ENCODE measurements around the gene FAM229A.
"Not testable (repeated sequence)": the region's sequence is repeated elsewhere in the genome, so short reads cannot be mapped to it uniquely, and the experiment has no call there.

FAM229A gene

GRCh38 chr1:32376199-32376598 is 13.9 kb upstream of the FAM229A start:
- no peak for DNase-seq

DNA sequence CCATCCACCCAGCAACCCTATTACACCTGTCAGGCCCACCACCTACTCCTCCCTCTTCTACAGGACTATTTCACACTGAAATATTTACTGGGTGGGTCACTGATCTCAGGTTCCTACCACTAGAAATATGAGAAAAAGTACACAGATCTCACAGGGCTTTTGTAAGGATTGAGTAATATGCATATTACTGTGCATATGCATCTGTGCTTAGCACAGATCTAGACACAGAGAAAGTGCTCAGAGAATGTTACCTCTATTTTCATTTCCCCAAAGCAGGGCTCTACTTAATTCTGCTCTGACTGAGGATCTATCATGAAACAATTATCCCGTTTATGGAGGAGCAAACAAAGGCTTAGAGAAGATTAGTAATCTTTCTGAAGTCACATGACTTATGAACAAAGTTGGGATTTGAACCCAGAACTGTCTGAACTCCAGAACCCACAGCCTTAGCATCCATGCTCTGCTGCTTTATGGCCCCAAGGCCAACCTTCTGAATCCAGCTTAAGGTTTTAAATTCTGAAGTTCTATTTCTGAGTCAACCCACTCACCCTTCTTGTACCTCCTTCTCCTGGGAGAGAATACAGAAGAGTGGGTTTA is 11.8 kb upstream of the FAM229A start:
- DNase-seq = no peak

DNA sequence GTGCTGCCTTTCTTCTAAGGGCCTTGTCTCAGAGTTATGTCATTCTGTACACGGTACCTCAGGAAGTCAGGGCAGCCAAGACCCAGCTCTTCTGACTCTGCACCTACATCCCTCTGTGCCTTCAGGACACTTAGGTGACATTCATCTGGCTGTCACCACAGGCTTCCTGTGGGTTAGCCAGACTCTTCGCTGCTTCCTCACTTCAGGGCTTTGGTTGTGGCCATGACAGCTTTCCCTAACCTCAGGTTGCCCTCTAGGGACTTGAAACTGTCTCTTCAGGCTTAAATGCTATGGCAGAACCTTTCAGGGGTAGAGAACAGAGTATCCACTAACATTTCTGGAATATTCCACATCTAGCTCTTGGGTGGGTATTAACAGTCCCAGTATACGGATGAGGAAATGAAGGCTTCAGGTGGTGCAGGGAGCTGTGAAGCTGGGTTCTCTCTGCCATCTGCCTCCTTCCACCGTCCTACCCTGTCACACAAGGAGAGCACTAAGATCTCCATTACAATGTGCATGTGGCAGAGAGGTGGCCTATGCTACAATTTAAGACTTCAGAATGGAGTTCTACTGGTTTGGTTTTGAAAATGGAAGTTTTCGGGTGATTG is 10.0 kb upstream of the FAM229A start:
- DNase-seq = no peak

DNA sequence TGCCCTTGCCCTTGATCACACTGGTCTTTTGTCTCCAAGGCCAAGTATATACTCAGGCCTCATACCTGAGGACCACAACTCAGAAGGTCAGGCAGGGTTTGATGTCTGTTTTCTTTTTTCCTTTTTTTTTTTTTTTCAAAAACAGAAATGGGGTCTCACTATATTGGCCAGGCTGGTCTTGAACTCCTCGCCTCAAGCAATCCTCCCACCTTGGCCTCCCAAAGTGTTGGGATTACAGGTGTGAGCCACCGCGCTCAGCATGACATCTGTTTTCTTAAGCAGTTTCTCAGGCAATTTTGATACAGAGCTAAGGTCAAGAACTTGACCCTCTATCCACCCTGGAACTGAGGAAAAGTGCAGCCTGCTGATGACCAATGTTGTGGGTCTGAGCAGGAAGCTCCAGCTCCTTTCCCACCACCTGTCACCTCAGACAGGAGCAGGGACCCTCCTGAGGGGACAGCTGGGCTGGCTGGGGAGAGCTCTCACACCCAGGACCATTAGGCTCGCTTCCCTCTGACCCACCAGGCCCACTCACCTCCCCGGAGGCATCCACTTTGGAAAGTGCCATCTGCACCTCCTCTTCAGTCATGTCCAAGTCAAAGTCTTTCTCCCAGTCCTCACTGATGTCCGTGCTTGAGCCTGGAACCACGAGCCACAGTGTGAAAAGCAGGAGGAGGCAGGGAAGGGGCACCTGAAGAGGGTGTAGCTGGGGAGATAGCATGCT is 5.8 kb upstream of the FAM229A start:
- no peak for DNase-seq

- DNase-seq = no peak
Measured at GRCh38 chr1:32365445-32365844, 3.2 kb upstream of the FAM229A start.

DNA sequence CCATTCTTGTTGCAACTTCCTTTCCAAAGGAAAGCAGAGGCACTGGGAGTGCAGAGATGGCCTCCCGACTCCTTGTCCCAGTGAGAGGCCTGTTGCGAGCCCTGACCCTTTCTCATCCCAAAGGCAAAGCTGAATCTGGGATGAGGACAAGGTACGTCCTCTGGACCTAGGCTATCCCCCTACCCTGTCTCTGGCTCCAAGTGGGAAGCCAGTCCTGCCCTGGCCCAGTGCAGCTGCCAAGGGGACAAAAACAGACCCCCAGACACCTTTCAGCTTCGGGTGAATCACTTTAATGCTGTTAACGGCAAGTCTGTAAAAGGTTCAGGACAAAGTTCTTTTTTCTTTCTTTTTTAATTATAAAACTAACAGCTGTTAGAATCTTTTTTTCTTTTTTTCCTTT is 2.6 kb upstream of the FAM229A start:
- no peak for DNase-seq

DNA sequence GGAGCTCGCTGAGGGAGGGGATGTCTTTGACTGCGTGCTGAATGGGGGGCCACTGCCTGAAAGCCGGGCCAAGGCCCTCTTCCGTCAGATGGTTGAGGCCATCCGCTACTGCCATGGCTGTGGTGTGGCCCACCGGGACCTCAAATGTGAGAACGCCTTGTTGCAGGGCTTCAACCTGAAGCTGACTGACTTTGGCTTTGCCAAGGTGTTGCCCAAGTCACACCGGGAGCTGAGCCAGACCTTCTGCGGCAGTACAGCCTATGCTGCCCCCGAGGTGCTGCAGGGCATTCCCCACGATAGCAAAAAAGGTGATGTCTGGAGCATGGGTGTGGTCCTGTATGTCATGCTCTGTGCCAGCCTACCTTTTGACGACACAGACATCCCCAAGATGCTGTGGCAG is 1.4 kb upstream of the FAM229A start:
- DNase-seq = no peak

DNA sequence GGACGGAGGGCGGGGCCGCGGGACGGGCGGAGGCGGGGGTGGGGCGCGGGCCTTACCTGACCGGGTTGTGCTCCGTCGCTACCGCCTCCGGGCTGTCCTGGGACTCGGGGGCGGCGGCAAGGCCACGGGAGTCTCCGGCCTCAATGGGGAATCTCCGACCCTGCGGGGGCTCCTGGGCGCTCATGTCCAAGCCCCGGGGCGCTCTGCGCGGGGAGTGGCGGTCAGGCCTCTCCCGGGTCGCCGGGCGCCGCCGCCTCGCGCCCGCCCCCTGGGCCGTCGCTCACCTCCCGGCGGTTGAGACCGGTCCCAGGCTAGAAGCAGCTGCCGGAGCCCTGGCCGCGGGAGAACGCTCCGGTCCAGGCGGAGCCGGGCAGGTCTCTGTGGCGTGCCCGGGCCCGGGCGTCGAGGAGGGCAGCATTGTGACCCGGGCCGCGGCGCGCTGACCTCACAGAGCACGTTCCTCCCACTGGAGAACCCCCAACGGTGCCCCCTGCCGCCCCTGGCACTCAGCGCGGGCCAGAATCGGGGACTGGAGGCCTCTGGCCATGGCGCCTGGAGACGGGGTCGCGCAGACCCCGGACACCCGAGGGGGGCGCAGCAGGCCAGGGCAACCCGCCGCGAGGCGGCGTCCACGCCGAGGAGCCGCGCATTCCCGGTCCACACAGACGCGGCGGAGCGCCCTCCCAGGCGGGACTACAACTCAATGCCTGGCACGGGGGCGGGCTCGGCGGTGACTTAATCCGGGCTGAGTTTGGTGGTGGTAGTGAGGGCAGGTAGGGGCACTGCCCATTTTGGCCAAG is 411 bp downstream of the FAM229A start:
- no peak for DNase-seq

- no peak for DNase-seq
Measured at GRCh38 chr1:32361308-32361673, 994 bp downstream of the FAM229A start.

DNA sequence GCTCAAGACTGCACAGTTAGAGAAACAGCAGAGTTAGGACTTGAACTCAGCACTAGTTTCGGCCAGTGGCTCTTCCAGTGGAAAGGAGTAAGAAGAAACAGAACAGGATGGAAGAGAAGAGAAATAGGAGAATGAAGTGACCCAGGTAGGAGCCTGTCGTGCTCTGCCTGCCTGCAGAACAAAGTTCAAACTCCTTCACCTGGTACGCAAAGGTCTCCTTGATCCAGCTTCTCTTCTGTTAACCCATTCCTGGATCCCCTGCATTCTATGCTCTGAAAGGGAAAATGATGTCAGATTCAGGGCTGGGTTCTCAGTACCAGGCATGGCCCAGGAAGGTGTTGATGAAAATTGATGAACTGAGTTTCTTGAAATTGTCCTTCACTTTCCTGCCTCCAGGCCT is 3.9 kb downstream of the FAM229A start:
- DNase-seq = no peak

- no peak for DNase-seq
Measured at GRCh38 chr1:32357614-32358013, 4.7 kb downstream of the FAM229A start.

GRCh38 chr1:32356478-32356877 is 5.8 kb downstream of the FAM229A start:
- DNase-seq = no peak

DNA sequence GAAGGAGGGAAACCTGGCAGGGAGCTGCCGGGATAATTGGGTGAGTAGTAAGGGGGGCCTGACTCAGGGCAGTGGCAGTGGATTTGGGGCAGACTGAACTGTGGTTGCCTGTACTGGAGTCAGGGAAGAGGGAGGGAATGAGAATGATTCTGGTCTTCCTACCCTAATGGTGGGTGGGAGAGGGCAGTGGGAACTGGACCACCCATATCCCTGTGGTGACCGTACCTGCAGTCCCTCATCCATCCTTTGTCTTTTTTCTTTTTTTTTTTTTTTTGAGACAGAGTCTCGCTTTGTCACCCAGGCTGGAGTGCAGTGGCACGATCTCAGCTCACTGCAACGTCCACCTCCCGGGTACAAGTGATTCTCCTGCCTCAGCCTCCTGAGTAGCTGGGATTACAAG is 6.5 kb downstream of the FAM229A start:
- not testable (repeated sequence) for DNase-seq

DNA sequence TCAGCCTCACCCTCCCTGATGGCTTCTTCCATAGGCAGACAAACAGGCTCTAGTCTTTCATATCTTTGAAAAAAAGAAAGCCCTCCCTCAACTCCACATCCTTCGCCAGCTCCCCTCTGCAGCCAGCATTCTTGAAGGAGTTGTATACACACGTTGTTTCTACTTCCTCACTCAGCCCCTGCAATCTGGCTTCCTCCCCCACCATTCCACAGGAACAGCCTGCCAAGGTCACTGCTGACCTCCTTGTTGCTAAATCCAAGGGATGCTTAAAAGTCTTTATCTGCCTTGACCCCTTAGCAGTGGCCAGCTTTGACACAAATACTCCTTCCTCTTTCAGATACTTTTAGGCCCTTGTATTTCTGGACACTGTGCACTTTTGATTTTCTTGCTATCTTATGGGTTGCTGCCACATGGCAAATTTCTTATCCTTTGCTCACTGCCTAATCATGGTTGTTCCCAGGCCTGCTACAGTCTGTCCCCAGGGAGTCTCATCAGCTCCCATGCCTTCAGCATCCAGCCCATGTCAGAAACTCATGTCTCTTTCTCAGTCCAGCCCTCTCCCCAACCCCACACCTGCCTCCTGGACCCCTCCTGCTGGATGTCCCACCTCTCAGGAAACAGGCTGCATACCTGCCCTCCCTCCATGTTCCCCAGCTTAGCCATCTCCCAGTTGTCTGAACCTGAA is 8.3 kb downstream of the FAM229A start:
- no peak for DNase-seq

- no peak for DNase-seq
Measured at GRCh38 chr1:32353431-32353830, 8.9 kb downstream of the FAM229A start.

DNA sequence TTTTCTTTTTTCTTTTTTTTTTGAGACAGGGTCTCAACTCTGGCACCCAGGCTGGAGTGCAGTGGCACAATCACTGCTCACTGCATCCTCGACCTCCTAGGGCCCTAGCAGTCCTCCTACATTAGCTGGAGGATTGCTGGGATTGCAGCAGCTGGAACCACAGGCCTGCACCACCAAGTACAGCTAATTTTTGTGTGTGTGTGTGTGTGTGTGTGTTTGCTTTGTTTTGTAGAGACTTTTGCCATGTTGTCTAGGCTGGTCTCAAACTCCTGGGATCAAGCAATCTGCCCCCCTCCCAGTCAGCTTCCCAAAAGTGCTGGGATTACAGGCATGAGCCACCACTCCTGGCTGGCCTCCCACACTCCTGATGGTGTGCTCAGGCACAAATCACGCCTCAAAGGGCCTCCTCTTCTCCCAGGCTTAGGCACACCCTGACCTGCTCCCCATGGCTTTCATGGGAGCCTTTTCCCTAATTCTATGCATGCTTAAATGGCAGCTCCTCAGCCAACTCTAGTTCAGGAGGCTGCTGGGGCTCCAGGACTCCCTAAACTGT is 9.4 kb downstream of the FAM229A start:
- DNase-seq = no peak

DNA sequence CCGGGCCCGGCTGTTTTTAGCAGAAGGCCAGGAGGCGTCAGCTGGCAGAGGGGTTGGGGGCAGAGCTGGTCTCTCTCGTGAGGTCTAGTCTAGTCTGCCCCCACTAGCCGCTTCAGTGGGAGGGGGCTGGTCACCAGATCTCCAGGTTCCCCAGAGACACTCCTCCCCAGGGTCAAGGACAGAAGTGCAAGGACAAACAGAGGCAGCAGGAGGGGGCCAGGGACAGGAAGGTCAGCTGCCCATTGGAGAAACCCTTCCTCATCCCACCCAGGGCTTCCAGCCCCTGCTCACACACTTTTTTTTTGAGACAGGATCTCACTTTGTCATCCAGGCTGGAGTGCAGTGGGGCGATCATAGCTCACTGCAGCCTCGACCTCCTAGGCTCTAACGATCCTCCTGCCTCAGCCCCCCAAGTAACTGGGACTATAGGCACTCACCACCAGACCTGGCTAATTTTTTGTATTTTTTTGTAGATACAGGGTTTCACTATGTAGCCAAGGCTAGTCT is 10.0 kb downstream of the FAM229A start:
- no peak for DNase-seq

GRCh38 chr1:32351399-32352238 is 10.7 kb downstream of the FAM229A start:
- peak; percentile 67 for DNase-seq

- DNase-seq = no peak
Measured at GRCh38 chr1:32350785-32351398, 11.4 kb downstream of the FAM229A start.

- DNase-seq = no peak
Measured at GRCh38 chr1:32349211-32349708, 13.0 kb downstream of the FAM229A start.
